ENCODE measurements around the gene GRIN2A.
"Not testable (repeated sequence)": the region's sequence is repeated elsewhere in the genome, so short reads cannot be mapped to it uniquely, and the experiment has no call there.

The GRIN2A gene

GRCh38 chr16:9885467-9885866 lies 296.8 kb downstream of the GRIN2A start:
- no peak for DNase-seq (ENCODE audit: low spot score)
- TF ChIP-seq CTCF (IDR thresholded peaks at IDR 0.05; ENCODE audit: extremely low read depth, missing control alignments), result no peak

GRCh38 chr16:9875981-9876380 lies 306.2 kb downstream of the GRIN2A start:
- not testable (repeated sequence) for DNase-seq (ENCODE audit: low spot score)

GRCh38 chr16:9874219-9874618 lies 308.0 kb downstream of the GRIN2A start:
- no peak for DNase-seq (ENCODE audit: low spot score)
- no peak for TF ChIP-seq CTCF (IDR thresholded peaks at IDR 0.05; ENCODE audit: extremely low read depth, missing control alignments)

GRCh38 chr16:9870962-9871361 lies 311.3 kb downstream of the GRIN2A start:
- no peak for TF ChIP-seq CTCF (IDR thresholded peaks at IDR 0.05; ENCODE audit: extremely low read depth, missing control alignments)
- no peak for DNase-seq (ENCODE audit: low spot score)

GRCh38 chr16:9869776-9870175 lies 312.5 kb downstream of the GRIN2A start:
- DNase-seq (ENCODE audit: low spot score), result no peak
- no peak for TF ChIP-seq CTCF (IDR thresholded peaks at IDR 0.05; ENCODE audit: extremely low read depth, missing control alignments)

- DNase-seq (ENCODE audit: low spot score), result no peak
- no peak for TF ChIP-seq CTCF (IDR thresholded peaks at IDR 0.05; ENCODE audit: extremely low read depth, missing control alignments)
Measured at GRCh38 chr16:9868606-9869149, 313.6 kb downstream of the GRIN2A start.

- DNase-seq (ENCODE audit: low spot score), result no peak
- TF ChIP-seq CTCF (IDR thresholded peaks at IDR 0.05; ENCODE audit: extremely low read depth, missing control alignments), result no peak
Measured at GRCh38 chr16:9867176-9867575, 315.1 kb downstream of the GRIN2A start.

- no peak for TF ChIP-seq CTCF (IDR thresholded peaks at IDR 0.05; ENCODE audit: extremely low read depth, missing control alignments)
- DNase-seq (ENCODE audit: low spot score), result no peak
Measured at GRCh38 chr16:9864461-9864860, 317.8 kb downstream of the GRIN2A start.

All from GM20000 (cell line).